ENCODE data around the gene CHPT1. TPM values are rescaled to one million over a fixed set of nuclear protein-coding genes. Genes with fewer than 3 reads are reported as not detected.

Gene CHPT1
- total RNA-seq, result 27.8 and 44.9 TPM in 2 replicates

GRCh38 chr12:101697197-101697929 lies at the start of gene CHPT1:
CHPT1 (plus strand) TSS chr12:101697640; CDS start chr12:101697862, 222 bp downstream.

GRCh38 chr12:101738920-101739665 lies 41.7 kb downstream of the CHPT1 start, which contains the start of gene SYCP3:
SYCP3 (minus strand) TSS chr12:101739462; CDS start chr12:101737935, 1,527 bp downstream.

Other genes starting within 250 kb of the CHPT1 start
- gene SPIC, start 222.3 kb upstream of the CHPT1 start, total RNA-seq, result not detected in 2 replicates
- gene MYBPC1, start 102.7 kb upstream of the CHPT1 start, total RNA-seq, result not detected in 2 replicates
- gene SYCP3, start 41.8 kb downstream of the CHPT1 start, total RNA-seq, result 0.12 and 0.13 TPM in 2 replicates
- gene GNPTAB, start 133.3 kb downstream of the CHPT1 start, total RNA-seq, result 29.7 and 30.4 TPM in 2 replicates
- gene DRAM1, start 179.9 kb downstream of the CHPT1 start, total RNA-seq, result 12.0 and 20.1 TPM in 2 replicates

Measured in aortic smooth muscle cell (primary cell).